Liver (tissue), 9 donors: ENCODE data around the gene CACNA1C. TPM values are rescaled to one million over a fixed set of nuclear protein-coding genes. Genes with fewer than 3 reads are reported as not detected.

Experiments used
- DNase-seq: peaks from one replicate; pipeline ENCODE4 v3.0.0-alpha.2; 2017; ENCODE audit warnings: low spot score
- H3K27ac ChIP-seq, 2 donors: one replicate each; pipeline ENCODE4 v1.7.0; 2013; ENCODE audit warnings: inconsistent platforms in 2 of 2, low read length in 2 of 2, control low read depth in 1 of 2, low read depth in 1 of 2, mild to moderate bottlenecking in 1 of 2
- H3K27me3 ChIP-seq, 4 donors: one replicate each; pipeline versions ENCODE4 v1.6.1 to v1.7.0; 2013; ENCODE audit warnings: low read length in 3 of 4, inconsistent platforms in 1 of 4, mild to moderate bottlenecking in 1 of 4, moderate library complexity in 1 of 4; ENCODE audit not compliant: control insufficient read depth in 4 of 4, insufficient read depth in 4 of 4
- H3K36me3 ChIP-seq, 4 donors: one replicate each; pipeline versions ENCODE4 v1.6.1 to v1.7.0; 2013; ENCODE audit warnings: low read length in 3 of 4, mild to moderate bottlenecking in 3 of 4, low read depth in 1 of 4, moderate library complexity in 1 of 4; ENCODE audit not compliant: control insufficient read depth in 4 of 4, insufficient read depth in 3 of 4
- H3K4me1 ChIP-seq, 4 donors: one replicate each; pipeline versions ENCODE4 v1.6.1 to v1.7.0; 2013; ENCODE audit warnings: low read length in 3 of 4, mild to moderate bottlenecking in 3 of 4, moderate library complexity in 1 of 4; ENCODE audit not compliant: control insufficient read depth in 4 of 4, insufficient read depth in 4 of 4
- H3K4me3 ChIP-seq, 3 donors: one replicate each; pipeline versions ENCODE4 v1.6.1 to v1.7.0; 2013; ENCODE audit warnings: low read length in 3 of 3, control low read depth in 1 of 3, low read depth in 1 of 3, mild to moderate bottlenecking in 1 of 3
- H3K9ac ChIP-seq, 2 donors: one replicate each; pipeline ENCODE4 v1.7.0; 2013; ENCODE audit warnings: low read length in 2 of 2, mild to moderate bottlenecking in 2 of 2, moderate library complexity in 2 of 2, control low read depth in 1 of 2, low read depth in 1 of 2
- H3K9me3 ChIP-seq, 4 donors: one replicate each; pipeline versions ENCODE4 v1.6.1 to v1.7.0; 2013; ENCODE audit warnings: low read length in 3 of 4; ENCODE audit not compliant: control insufficient read depth in 4 of 4
- EGR1 ChIP-seq, 2 donors: IDR thresholded peaks; 2 replicates each; pipeline ENCODE4 v1.6.1; 2016 to 2018; ENCODE audit warnings: antibody characterized with exemption in 2 of 2, low read depth in 2 of 2
- FOXA1 ChIP-seq: IDR thresholded peaks from 2 replicates; pipeline ENCODE4 v1.6.1; 2016; ENCODE audit warnings: antibody characterized with exemption
- FOXA2 ChIP-seq: IDR thresholded peaks from 2 replicates; pipeline ENCODE4 v1.6.1; 2016; ENCODE audit warnings: antibody characterized with exemption
- GABPA ChIP-seq, 2 donors: IDR thresholded peaks in 1 of 2; conservative IDR thresholded peaks in 1 of 2; 2 replicates each; pipeline ENCODE4 v1.6.1; 2016; ENCODE audit warnings: antibody characterized with exemption in 2 of 2, mild to moderate bottlenecking in 1 of 2, moderate library complexity in 1 of 2
- JUND ChIP-seq, 2 donors: IDR thresholded peaks; 2 replicates each; pipeline ENCODE4 v1.6.1; 2016; ENCODE audit warnings: antibody characterized with exemption in 2 of 2
- NR2F2 ChIP-seq: IDR thresholded peaks from 2 replicates; pipeline ENCODE4 v1.6.1; 2016; ENCODE audit warnings: antibody characterized with exemption
- RXRA ChIP-seq, 2 donors: IDR thresholded peaks; 2 replicates each; pipeline ENCODE4 v1.6.1; 2017 to 2018; ENCODE audit warnings: antibody characterized with exemption in 2 of 2, mild to moderate bottlenecking in 1 of 2
- TAF1 ChIP-seq: conservative IDR thresholded peaks from 2 replicates; pipeline ENCODE4 v1.6.1; 2016; ENCODE audit warnings: antibody characterized with exemption, mild to moderate bottlenecking
- YY1 ChIP-seq: IDR thresholded peaks from 2 replicates; pipeline ENCODE4 v1.6.1; 2016; ENCODE audit warnings: antibody characterized with exemption, mild to moderate bottlenecking
- WGBS: extraction: QIAGEN DNeasy Blood & Tissue Kit; methylation state at CpG from one replicate; pipeline ENCODE4 v1.1.7; 2013; 5-methylcytosine and 5-hydroxymethylcytosine counted together
- polyA plus RNA-seq, 2 donors: library from polyadenylated mRNA; stranded (reverse) in 1 of 2; unstranded in 1 of 2; fragments of 200-250 nt in 1 of 2; fragments of >200 nt in 1 of 2; fragmentation: Nextera tagmentation in 1 of 2; extraction: Ambion mirVana in 1 of 2; gene quantifications; one replicate each; pipeline versions ENCODE4 v1.2.1 to v1.2.3, GENCODE V29; 2013 to 2015
- total RNA-seq, 2 donors: library from RNA; depleted of rRNA; stranded (reverse); fragments of >200 nt; gene quantifications; one replicate each; pipeline ENCODE4 v1.2.3, GENCODE V29; 2014
- TF ChIP-seq, protein P1 (sequence below): IDR thresholded peaks from 2 replicates; pipeline ENCODE4 v1.6.1; 2016; ENCODE audit warnings: antibody characterized with exemption, mild to moderate bottlenecking
- TF ChIP-seq, protein P2 (sequence below): IDR thresholded peaks from 2 replicates; pipeline ENCODE4 v1.6.1; 2016; ENCODE audit warnings: antibody characterized with exemption
- TF ChIP-seq, protein P3 (sequence below): IDR thresholded peaks from 2 replicates; pipeline ENCODE4 v1.6.1; 2016; ENCODE audit warnings: antibody characterized with exemption
- TF ChIP-seq, protein P4 (sequence below): IDR thresholded peaks from 2 replicates; pipeline ENCODE4 v1.6.1; 2016; ENCODE audit warnings: antibody characterized with exemption
- donor health status: healthy.
- donor health status: healthy.
- donor health status: healthy.
- donor health status: healthy.
- donor health status: healthy.

Gene CACNA1C
- total and polyA plus RNA-seq, 4 donors, result 0.23 to 1.9 (median 0.41) TPM

DNA sequence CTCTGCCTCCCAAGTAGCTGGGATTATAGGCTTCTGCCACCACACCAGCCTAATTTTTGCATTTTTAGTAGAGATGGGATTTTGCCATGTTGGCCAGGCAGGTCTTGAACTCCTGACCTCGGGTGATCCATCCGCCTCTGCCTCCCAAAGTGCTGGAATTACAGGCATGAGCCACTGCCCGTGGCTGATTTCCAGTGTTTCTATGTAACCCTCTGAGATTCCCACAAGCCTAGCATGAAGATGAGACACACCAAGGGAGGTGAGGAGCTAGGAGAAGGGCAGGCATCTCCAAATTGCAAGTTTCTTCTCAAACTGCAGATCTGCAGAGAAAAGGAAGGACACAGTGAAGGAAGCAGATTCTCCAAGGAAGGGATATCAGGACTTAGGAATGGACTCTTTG, 125.0 kb downstream of the CACNA1C start:
- Histone ChIP-seq H3K27me3 (peaks cover 0 to 3% (median 0%) of the 10 kb centered on the region in 4 donors), H3K4me1 (no peaks in the 10 kb centered on the region), H3K9me3 (no peaks in the 10 kb centered on the region), H3K27ac (no peak overlapping the region), H3K36me3 (no peaks in the 10 kb centered on the region), H3K9ac (no peak overlapping the region), H3K4me3 (no peak overlapping the region)
- TF ChIP-seq GABPA (IDR thresholded peaks at IDR 0.05 in 1 of 2, conservative IDR thresholded peaks at IDR 0.05 in 1 of 2) (no peak), FOXA1 (no peak), RXRA (IDR thresholded peaks at IDR 0.05) (no peak), NR2F2 (no peak), JUND (IDR thresholded peaks at IDR 0.05) (no peak), EGR1 (IDR thresholded peaks at IDR 0.05; ENCODE audit: low read depth in 2 of 2) (no peak), TAF1 (no peak)
- TF ChIP-seq, protein P1, sequence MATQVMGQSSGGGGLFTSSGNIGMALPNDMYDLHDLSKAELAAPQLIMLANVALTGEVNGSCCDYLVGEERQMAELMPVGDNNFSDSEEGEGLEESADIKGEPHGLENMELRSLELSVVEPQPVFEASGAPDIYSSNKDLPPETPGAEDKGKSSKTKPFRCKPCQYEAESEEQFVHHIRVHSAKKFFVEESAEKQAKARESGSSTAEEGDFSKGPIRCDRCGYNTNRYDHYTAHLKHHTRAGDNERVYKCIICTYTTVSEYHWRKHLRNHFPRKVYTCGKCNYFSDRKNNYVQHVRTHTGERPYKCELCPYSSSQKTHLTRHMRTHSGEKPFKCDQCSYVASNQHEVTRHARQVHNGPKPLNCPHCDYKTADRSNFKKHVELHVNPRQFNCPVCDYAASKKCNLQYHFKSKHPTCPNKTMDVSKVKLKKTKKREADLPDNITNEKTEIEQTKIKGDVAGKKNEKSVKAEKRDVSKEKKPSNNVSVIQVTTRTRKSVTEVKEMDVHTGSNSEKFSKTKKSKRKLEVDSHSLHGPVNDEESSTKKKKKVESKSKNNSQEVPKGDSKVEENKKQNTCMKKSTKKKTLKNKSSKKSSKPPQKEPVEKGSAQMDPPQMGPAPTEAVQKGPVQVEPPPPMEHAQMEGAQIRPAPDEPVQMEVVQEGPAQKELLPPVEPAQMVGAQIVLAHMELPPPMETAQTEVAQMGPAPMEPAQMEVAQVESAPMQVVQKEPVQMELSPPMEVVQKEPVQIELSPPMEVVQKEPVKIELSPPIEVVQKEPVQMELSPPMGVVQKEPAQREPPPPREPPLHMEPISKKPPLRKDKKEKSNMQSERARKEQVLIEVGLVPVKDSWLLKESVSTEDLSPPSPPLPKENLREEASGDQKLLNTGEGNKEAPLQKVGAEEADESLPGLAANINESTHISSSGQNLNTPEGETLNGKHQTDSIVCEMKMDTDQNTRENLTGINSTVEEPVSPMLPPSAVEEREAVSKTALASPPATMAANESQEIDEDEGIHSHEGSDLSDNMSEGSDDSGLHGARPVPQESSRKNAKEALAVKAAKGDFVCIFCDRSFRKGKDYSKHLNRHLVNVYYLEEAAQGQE, result no peak
- TF ChIP-seq, protein P2, sequence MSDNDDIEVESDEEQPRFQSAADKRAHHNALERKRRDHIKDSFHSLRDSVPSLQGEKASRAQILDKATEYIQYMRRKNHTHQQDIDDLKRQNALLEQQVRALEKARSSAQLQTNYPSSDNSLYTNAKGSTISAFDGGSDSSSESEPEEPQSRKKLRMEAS, result no peak
- TF ChIP-seq, protein P3, sequence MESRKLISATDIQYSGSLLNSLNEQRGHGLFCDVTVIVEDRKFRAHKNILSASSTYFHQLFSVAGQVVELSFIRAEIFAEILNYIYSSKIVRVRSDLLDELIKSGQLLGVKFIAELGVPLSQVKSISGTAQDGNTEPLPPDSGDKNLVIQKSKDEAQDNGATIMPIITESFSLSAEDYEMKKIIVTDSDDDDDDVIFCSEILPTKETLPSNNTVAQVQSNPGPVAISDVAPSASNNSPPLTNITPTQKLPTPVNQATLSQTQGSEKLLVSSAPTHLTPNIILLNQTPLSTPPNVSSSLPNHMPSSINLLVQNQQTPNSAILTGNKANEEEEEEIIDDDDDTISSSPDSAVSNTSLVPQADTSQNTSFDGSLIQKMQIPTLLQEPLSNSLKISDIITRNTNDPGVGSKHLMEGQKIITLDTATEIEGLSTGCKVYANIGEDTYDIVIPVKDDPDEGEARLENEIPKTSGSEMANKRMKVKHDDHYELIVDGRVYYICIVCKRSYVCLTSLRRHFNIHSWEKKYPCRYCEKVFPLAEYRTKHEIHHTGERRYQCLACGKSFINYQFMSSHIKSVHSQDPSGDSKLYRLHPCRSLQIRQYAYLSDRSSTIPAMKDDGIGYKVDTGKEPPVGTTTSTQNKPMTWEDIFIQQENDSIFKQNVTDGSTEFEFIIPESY, result no peak
- TF ChIP-seq, protein P4, sequence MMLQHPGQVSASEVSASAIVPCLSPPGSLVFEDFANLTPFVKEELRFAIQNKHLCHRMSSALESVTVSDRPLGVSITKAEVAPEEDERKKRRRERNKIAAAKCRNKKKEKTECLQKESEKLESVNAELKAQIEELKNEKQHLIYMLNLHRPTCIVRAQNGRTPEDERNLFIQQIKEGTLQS, result no peak
- WGBS, result 71% methylated on average over 3 of the region's 3 CpGs
- no peak for DNase-seq

DNA sequence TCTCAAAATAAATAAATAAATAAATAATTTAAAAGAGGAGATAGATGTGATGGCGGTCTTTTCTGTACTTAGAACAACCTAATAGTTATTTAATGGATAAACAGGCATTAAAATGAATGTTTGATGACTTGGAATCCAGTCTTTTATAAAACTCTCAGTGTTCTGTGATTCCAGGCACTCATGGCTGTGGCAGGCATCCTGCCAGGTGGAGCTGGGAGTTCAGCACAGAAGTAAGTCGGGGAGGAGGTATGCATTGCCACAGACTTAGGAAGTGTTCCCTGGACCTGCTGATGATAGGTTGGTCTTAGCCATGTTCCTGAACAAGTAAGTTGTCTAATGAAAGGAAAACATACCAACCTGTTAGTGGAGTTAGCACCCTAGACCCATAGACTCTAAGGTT, 126.3 kb downstream of the CACNA1C start:
- Histone ChIP-seq H3K4me1 (no peaks in the 10 kb centered on the region), H3K36me3 (no peaks in the 10 kb centered on the region), H3K4me3 (no peak overlapping the region), H3K9ac (no peak overlapping the region), H3K9me3 (no peaks in the 10 kb centered on the region), H3K27me3 (peaks cover 0 to 3% (median 0%) of the 10 kb centered on the region in 4 donors), H3K27ac (no peak overlapping the region)
- WGBS, result 93% methylated on average over 2 of the region's 2 CpGs
- TF ChIP-seq TAF1, result no peak
- TF ChIP-seq FOXA2, result no peak
- TF ChIP-seq JUND (IDR thresholded peaks at IDR 0.05), result no peak
- no peak for TF ChIP-seq YY1
- TF ChIP-seq FOXA1, result no peak
- TF ChIP-seq, protein P2, result no peak
- TF ChIP-seq, protein P4, result no peak
- no peak for DNase-seq
